MCF 10A (cell line): ENCODE results near the gene MYO16. TPM values are rescaled to one million over a fixed set of nuclear protein-coding genes. Genes with fewer than 3 reads are reported as not detected.
A peak's percentile ranks its signal among the peaks of the same experiment; 100 is the strongest.

ENCODE experiments used
- BruUV-seq: library from RNA; stranded (reverse); fragments of 400-500 nt; replicated peaks from 2 replicates; lab custom pipeline; 2021; lab: Mats Ljungman, UMichigan
- CTCF ChIA-PET: fragments of 300-600 bp; sonication (Branson Sonifier 250); formaldehyde crosslinking; extraction: SDS; loops from one replicate; lab custom pipeline; 2021; ENCODE audit warnings: antibody characterized with exemption, inconsistent platforms; lab: Yijun Ruan, JAX
- POLR2A ChIA-PET: fragments of 300-600, 350-650 bp; sonication (Branson Sonifier 250); formaldehyde crosslinking; extraction: SDS; loops from one replicate; lab custom pipeline; 2020; ENCODE audit warnings: antibody characterized with exemption, inconsistent platforms; lab: Yijun Ruan, JAX
- DNase-seq: peaks from one replicate; pipeline ENCODE4 v3.0.0-alpha.2; 2018; ENCODE audit not compliant: unreplicated experiment
- H3K27ac Mint-ChIP-seq: one replicate; pipeline ENCODE4 v1.8.0; 2022; ENCODE audit warnings: mild to moderate bottlenecking, low read depth, mixed read lengths; ENCODE audit not compliant: unreplicated experiment
- H3K27me3 Mint-ChIP-seq: one replicate; pipeline ENCODE4 v1.8.0; 2022; ENCODE audit warnings: mixed read lengths; ENCODE audit not compliant: insufficient read depth, unreplicated experiment
- H3K36me3 Mint-ChIP-seq: one replicate; pipeline ENCODE4 v1.8.0; 2022; ENCODE audit warnings: mild to moderate bottlenecking, moderate library complexity, mixed read lengths; ENCODE audit not compliant: insufficient read depth, unreplicated experiment
- H3K4me1 Mint-ChIP-seq: one replicate; pipeline ENCODE4 v1.8.0; 2022; ENCODE audit warnings: mixed read lengths; ENCODE audit not compliant: insufficient read depth, unreplicated experiment
- H3K4me3 Mint-ChIP-seq: one replicate; pipeline ENCODE4 v1.8.0; 2022; ENCODE audit warnings: mild to moderate bottlenecking, moderate library complexity, mixed read lengths; ENCODE audit not compliant: unreplicated experiment
- H3K9me3 Mint-ChIP-seq: one replicate; pipeline ENCODE4 v1.8.0; 2022; ENCODE audit warnings: mixed read lengths; ENCODE audit not compliant: unreplicated experiment
- CTCF ChIP-seq: fragments of 200-600 bp; IDR thresholded peaks from one replicate; pipeline ENCODE4 v1.8.0; 2022; ENCODE audit warnings: antibody characterized with exemption, mild to moderate bottlenecking; ENCODE audit not compliant: unreplicated experiment
- intact Hi-C: fragments of 100-400 bp; cut with micrococcal nuclease; formaldehyde crosslinking; loops from 2 replicates; pipeline ENCODE4 v1.14.1; 2022
- total RNA-seq: library from RNA; stranded (reverse); gene quantifications from 2 replicates; pipeline ENCODE4 v1.2.3, GENCODE V29; 2022

Gene MYO16
- total RNA-seq, 1 experiment from 2014 or later, result not detected

- H3K36me3 Mint-ChIP-seq, result peaks cover 45% of the 10 kb centered on the region
- no peak overlapping the region for H3K27ac Mint-ChIP-seq
- no peak overlapping the region for H3K4me3 Mint-ChIP-seq
Observed at GRCh38 chr13:109208522-109208921, 579.1 kb downstream of the MYO16 start.

GRCh38 chr13:109209526-109209925, 580.1 kb downstream of the MYO16 start:
- H3K27me3 Mint-ChIP-seq, result no peaks in the 10 kb centered on the region
- no peak for TF ChIP-seq CTCF
- peaks cover 55% of the 10 kb centered on the region for H3K36me3 Mint-ChIP-seq
- peaks cover 24% of the 10 kb centered on the region for H3K4me1 Mint-ChIP-seq
- H3K27ac Mint-ChIP-seq, result no peak overlapping the region
- CTCF ChIA-PET, result no interaction called here
- no peak for DNase-seq
- BruUV-seq, result no TSS peak
- POLR2A ChIA-PET, result interaction anchor here (0.7 to 0.9 kb wide), 2 partner anchors 10 to 61 kb away, joined by 4 to 5 read pairs; no protein-coding TSS in a partner anchor
- H3K4me3 Mint-ChIP-seq, result no peak overlapping the region
- H3K9me3 Mint-ChIP-seq, result no peaks in the 10 kb centered on the region
- intact Hi-C loops, result no loop called here

More at GRCh38 chr13:109208522-109208921, 579.1 kb downstream of the MYO16 start:
- BruUV-seq, result no TSS peak
- Mint-ChIP-seq H3K27me3 (no peaks in the 10 kb centered on the region), H3K4me1 (peaks cover 30% of the 10 kb centered on the region), H3K9me3 (no peaks in the 10 kb centered on the region)
- POLR2A ChIA-PET, result no interaction called here
- TF ChIP-seq CTCF, result no peak
- CTCF ChIA-PET, result no interaction called here
- no peak for DNase-seq
- intact Hi-C loops, result no loop called here

DNA sequence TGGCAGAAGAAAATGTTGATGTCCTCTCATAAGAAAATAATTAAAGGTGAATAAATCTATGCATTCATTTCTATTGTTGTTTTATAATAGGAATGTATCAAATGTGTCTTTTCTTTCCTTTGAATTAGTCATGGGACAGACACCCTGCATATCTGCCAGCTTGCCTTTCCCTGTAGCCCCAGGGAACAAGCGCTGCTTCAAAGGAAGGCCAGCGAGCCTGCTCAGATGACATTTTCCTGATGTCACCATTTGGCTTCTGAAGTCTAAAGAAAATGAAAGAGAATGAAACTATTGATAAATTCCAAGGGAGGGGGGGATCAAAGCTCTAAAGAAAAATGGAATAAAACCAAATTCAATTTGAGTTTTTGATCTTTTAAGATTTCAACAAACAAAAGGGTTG, 582.2 kb downstream of the MYO16 start:
- peaks cover 18% of the 10 kb centered on the region for H3K4me1 Mint-ChIP-seq
- CTCF ChIA-PET, result no interaction called here
- no peak overlapping the region for H3K4me3 Mint-ChIP-seq
- no TSS peak for BruUV-seq
- peaks cover 59% of the 10 kb centered on the region for H3K36me3 Mint-ChIP-seq
- H3K9me3 Mint-ChIP-seq, result no peaks in the 10 kb centered on the region
- POLR2A ChIA-PET, result interaction anchor here (0.5 to 1.2 kb wide), 4 partner anchors 10 to 898 kb away, joined by 3 to 4 read pairs (median 3); no protein-coding TSS in a partner anchor
- no peak for TF ChIP-seq CTCF
- no peaks in the 10 kb centered on the region for H3K27me3 Mint-ChIP-seq
- peak overlapping the region; percentile 72 for H3K27ac Mint-ChIP-seq
- DNase-seq, result peak; percentile 59
- intact Hi-C loops, result loop anchor here (10.0 kb wide), 1 partner anchor 53 kb away; no protein-coding TSS in a partner anchor

DNA sequence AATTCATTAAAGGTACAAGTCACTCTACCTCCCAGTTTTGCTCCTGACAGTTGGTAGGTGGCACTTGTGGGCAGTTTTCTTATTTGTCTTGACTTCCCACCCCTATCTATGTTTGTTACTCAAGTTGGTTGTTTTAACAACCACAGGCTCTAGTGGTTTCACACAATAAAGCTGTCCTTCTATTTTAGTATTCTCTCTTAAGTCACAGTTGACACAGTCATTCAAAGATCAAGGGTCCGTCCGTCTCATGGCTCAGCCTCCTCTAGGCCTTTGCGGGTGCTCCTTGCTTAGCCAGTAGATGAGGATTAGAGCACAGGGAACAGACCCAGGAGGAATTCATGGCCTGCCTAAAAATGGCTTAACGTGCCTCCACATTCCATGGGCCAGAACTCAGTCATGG, 583.2 kb downstream of the MYO16 start:
- H3K9me3 Mint-ChIP-seq, result no peaks in the 10 kb centered on the region
- ChIA-PET CTCF (no interaction called here), POLR2A (interaction anchor here (0.6 to 1.0 kb wide), 2 partner anchors 9 to 465 kb away, joined by 3 to 4 read pairs; no protein-coding TSS in a partner anchor)
- H3K4me3 Mint-ChIP-seq, result no peak overlapping the region
- no peaks in the 10 kb centered on the region for H3K27me3 Mint-ChIP-seq
- H3K4me1 Mint-ChIP-seq, result peaks cover 18% of the 10 kb centered on the region
- no peak for DNase-seq
- BruUV-seq, result no TSS peak
- peaks cover 53% of the 10 kb centered on the region for H3K36me3 Mint-ChIP-seq
- H3K27ac Mint-ChIP-seq, result peak overlapping the region; percentile 72
- no peak for TF ChIP-seq CTCF
- intact Hi-C loops, result loop anchor here (10.0 kb wide), 1 partner anchor 52 kb away; no protein-coding TSS in a partner anchor
